ENCODE results near the gene NOL12. TPM values are rescaled to one million over a fixed set of nuclear protein-coding genes. Genes with fewer than 3 reads are reported as not detected.
A peak's percentile ranks its signal among the peaks of the same experiment; 100 is the strongest.
"Not testable (repeated sequence)": the region's sequence is repeated elsewhere in the genome, so short reads cannot be mapped to it uniquely, and the experiment has no call there.

NOL12 gene
- polyA plus RNA-seq, 3 donors from 2014 or later = 34.6 to 59.3 (median 42.3) TPM

- peaks cover 0 to under 1% (median under 1%) of the 10 kb centered on the region in 3 donors for H3K27me3 Mint-ChIP-seq (ENCODE audit: low read depth in 3 of 3)
- H3K27ac Mint-ChIP-seq = no peak overlapping the region
- peaks cover 0 to 6% of the 10 kb centered on the region in 2 donors for H3K4me1 Mint-ChIP-seq
- no peak overlapping the region for H3K4me3 Mint-ChIP-seq
- no peaks in the 10 kb centered on the region for H3K9me3 Mint-ChIP-seq
- DNase-seq = no peak
- peaks cover 0 to 23% (median 7%) of the 10 kb centered on the region in 3 donors for H3K36me3 Mint-ChIP-seq
Measured at GRCh38 chr22:37650463-37651136, 35.5 kb upstream of the NOL12 start.

- Mint-ChIP-seq H3K9me3 (no peaks in the 10 kb centered on the region), H3K4me3 (no peak overlapping the region), H3K4me1 (peaks cover 16 to 21% of the 10 kb centered on the region in 2 donors), H3K27ac (peak overlapping the region in 2 of 6 donors; percentile 65 to 78), H3K27me3 (ENCODE audit: low read depth in 3 of 3) (peaks cover 3 to 6% (median 6%) of the 10 kb centered on the region in 3 donors), H3K36me3 (peaks cover 0 to 10% (median 3%) of the 10 kb centered on the region in 3 donors)
- DNase-seq = no peak
Measured at GRCh38 chr22:37654563-37655251, 31.4 kb upstream of the NOL12 start.

DNA sequence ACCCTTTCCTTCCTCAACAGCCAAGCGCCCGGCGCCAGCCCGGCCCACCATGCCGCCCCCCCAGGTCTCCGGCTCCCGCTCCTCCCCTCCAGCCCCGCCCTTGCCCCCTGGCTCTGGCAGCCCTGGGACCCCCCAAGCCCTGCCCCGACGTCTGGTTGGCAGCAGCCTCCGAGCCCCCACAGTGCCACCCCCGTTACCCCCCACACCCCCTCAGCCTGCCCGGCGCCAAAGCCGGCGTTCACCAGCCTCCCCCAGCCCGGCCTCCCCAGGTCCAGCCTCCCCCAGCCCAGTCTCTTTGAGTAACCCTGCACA lies 30.9 kb upstream of the NOL12 start:
- Mint-ChIP-seq H3K9me3 (no peaks in the 10 kb centered on the region), H3K4me1 (peaks cover 21 to 26% of the 10 kb centered on the region in 2 donors), H3K4me3 (no peak overlapping the region), H3K27ac (no peak overlapping the region), H3K27me3 (ENCODE audit: low read depth in 3 of 3) (peaks cover 3 to 6% (median 6%) of the 10 kb centered on the region in 3 donors), H3K36me3 (peaks cover 0 to 7% (median 3%) of the 10 kb centered on the region in 3 donors)
- DNase-seq = no peak

- not testable (repeated sequence) for H3K27me3 Mint-ChIP-seq (ENCODE audit: low read depth in 3 of 3); H3K4me3 Mint-ChIP-seq; H3K36me3 Mint-ChIP-seq; H3K9me3 Mint-ChIP-seq; DNase-seq
- H3K27ac Mint-ChIP-seq = peak overlapping the region in 4 of 6 donors; percentile 67 to 81 (median 72)
- peaks cover 35 to 39% of the 10 kb centered on the region in 2 donors for H3K4me1 Mint-ChIP-seq
Measured at GRCh38 chr22:37656583-37656982, 29.6 kb upstream of the NOL12 start.

DNA sequence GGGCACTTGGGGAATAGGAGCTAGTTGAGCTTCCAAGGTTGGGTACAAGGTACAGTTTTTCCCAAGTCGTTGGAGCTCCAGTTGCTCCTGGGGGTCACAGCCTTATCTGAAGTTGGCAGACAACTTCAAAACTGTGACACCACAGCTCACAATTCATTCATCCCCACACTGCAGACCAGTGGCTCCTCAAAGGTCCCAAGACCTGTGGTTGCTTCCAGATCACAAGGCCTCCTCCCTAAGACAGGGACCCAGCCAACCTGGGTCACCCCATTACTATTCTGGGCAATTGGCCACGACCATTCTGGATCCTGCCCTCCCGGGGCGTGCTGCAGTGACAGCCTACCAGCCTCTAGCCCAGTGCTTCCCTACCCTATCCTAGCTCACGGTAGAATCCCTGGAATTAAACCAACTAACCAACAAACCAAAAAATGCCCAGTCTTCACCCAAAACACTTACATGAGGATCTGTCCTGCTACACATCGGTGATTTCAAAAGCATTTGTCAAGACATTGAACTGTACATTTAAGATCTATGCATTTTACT lies 28.5 kb upstream of the NOL12 start:
- peak overlapping the region; percentile 86 to 97 (median 94) for H3K27ac Mint-ChIP-seq
- peak overlapping the region; percentile 84 to 91 (median 89) for H3K4me3 Mint-ChIP-seq
- peaks cover 41 to 44% of the 10 kb centered on the region in 2 donors for H3K4me1 Mint-ChIP-seq
- no peaks in the 10 kb centered on the region for H3K9me3 Mint-ChIP-seq
- no peak for DNase-seq
- H3K36me3 Mint-ChIP-seq = peaks cover 0 to 3% (median 3%) of the 10 kb centered on the region in 3 donors
- H3K27me3 Mint-ChIP-seq (ENCODE audit: low read depth in 3 of 3) = peaks cover 3 to 6% (median 6%) of the 10 kb centered on the region in 3 donors

- peaks cover 3 to 7% (median 6%) of the 10 kb centered on the region in 3 donors for H3K27me3 Mint-ChIP-seq (ENCODE audit: low read depth in 3 of 3)
- H3K36me3 Mint-ChIP-seq = peaks cover 0 to 3% (median 3%) of the 10 kb centered on the region in 3 donors
Measured at GRCh38 chr22:37658133-37659065, 27.7 kb upstream of the NOL12 start, which contains the start of gene PDXP. PDXP (plus strand) TSS chr22:37658723; CDS start chr22:37658783, 60 bp downstream.

DNA sequence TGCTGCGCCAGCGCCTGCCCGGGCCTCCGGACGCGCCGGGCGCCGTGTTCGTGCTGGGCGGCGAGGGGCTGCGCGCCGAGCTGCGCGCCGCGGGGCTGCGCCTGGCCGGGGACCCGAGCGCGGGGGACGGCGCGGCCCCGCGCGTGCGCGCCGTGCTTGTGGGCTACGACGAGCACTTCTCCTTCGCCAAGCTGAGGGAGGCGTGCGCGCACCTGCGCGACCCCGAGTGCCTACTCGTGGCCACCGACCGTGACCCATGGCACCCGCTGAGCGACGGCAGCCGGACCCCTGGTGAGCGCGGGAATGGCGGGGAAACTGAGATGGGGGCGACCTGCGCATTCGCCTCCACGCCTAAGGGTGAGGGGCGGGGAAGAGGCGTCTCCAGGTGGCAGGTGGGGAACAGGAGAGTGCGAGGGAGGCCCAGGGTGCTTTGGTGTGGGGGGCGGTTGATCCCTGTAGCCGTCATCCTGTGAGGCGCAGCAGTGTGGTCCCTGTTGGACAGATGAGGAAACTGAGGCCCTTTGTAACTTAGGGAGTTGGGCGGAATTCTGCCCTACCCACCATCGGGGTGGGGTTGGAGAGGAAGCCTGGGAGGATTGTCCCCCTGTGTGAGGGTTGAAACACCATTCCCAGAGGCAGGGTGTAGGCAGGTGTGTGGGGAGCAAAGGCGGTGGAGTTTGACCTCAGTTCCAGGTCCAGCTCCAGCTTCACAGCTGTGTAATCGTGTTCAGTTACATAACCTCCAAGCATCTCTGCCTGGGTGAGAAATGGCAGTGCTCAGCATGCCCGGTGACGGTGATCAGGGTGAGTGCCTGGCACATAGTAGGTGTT lies 26.9 kb upstream of the NOL12 start:
- no peak for DNase-seq
- H3K9me3 Mint-ChIP-seq = no peaks in the 10 kb centered on the region
- peaks cover 3 to 8% (median 6%) of the 10 kb centered on the region in 3 donors for H3K27me3 Mint-ChIP-seq (ENCODE audit: low read depth in 3 of 3)
- H3K27ac Mint-ChIP-seq = peak overlapping the region in 4 of 6 donors; percentile 27 to 69 (median 46)
- H3K36me3 Mint-ChIP-seq = no peaks in the 10 kb centered on the region
- peaks cover 41 to 42% of the 10 kb centered on the region in 2 donors for H3K4me1 Mint-ChIP-seq
- H3K4me3 Mint-ChIP-seq = peak overlapping the region; percentile 73 to 85 (median 79)

More at GRCh38 chr22:37658133-37659065, 27.7 kb upstream of the NOL12 start, which contains the start of gene PDXP:
- Mint-ChIP-seq H3K4me3 (peak within 1 kb of the TSS; percentile 84 to 91 (median 89)), H3K9me3 (no peaks in the 10 kb centered on the region), H3K4me1 (peaks cover 41 to 42% of the 10 kb centered on the region in 2 donors), H3K27ac (peak within 1 kb of the TSS; percentile 86 to 97 (median 94))
- DNase-seq = peak; percentile 99

DNA sequence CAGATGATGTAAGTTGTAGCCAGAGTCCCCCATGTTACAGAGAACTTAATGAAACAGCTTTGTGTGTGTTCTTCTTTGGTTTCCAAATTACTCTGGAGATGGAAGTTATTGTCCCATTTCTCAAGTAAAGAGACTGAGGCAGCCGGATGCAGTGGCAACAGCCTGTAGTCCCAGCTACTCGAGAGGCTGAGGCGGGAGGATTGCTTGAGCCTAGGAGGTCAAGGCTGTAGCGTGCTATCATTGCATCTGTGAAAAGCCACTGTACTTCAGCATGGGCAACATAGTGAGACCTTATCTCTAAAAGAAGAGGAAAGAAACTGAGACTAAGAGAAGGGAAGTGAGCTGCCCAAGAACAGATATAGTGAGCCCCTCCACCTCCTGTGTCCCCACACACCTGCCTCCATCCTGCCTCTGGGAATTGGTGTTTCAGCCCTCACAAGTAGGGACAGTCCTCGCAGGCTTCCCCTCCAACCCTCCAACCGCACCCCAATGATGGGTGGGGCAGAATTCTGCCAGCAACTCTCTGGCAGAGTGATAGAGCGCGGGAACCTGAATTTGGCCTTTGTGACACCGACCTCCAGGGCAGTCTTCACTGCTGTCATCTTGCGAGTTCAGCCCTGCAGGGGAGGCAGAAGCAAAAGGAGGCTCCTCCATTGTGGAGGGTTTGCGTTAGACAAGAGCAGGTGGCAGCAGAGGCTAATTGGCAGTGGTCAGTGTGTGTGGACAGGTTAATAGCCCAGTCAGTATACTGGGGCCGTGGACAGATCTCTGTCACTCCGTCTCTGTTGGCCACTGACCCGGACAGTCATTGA lies 26.0 kb upstream of the NOL12 start:
- peak overlapping the region in 4 of 6 donors; percentile 53 to 78 (median 67) for H3K27ac Mint-ChIP-seq

DNA sequence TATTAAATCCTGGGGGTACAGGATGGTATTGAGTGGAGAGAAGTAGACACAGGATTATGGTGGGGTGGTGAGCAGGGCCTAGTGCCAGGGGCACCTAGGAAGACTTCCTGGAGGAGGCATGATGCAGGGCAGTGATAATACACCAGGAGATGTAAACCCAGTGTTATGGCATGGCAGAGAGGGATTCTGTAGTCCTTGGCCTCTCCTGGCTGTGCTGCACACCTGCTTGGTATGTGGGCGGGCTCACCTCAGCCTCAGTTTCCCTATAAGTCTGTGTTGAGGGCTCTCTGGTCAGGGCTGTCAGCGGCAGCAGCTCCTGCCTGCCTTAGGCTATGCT lies 25.5 kb upstream of the NOL12 start:
- peak overlapping the region in 4 of 5 donors; percentile 73 to 85 (median 78) for H3K4me3 Mint-ChIP-seq
- DNase-seq = no peak
- H3K27me3 Mint-ChIP-seq (ENCODE audit: low read depth in 3 of 3) = peaks cover 3 to 7% (median 6%) of the 10 kb centered on the region in 3 donors
- H3K9me3 Mint-ChIP-seq = no peaks in the 10 kb centered on the region
- no peaks in the 10 kb centered on the region for H3K36me3 Mint-ChIP-seq
- H3K4me1 Mint-ChIP-seq = peaks cover 42 to 44% of the 10 kb centered on the region in 2 donors
- peak overlapping the region in 4 of 6 donors; percentile 53 to 78 (median 63) for H3K27ac Mint-ChIP-seq

More for the DNA sequence above, 26.0 kb upstream of the NOL12 start:
- Mint-ChIP-seq H3K4me3 (peak overlapping the region; percentile 73 to 85 (median 79)), H3K9me3 (no peaks in the 10 kb centered on the region), H3K27me3 (ENCODE audit: low read depth in 3 of 3) (peaks cover 3 to 8% (median 6%) of the 10 kb centered on the region in 3 donors), H3K4me1 (peaks cover 41 to 43% of the 10 kb centered on the region in 2 donors), H3K36me3 (no peaks in the 10 kb centered on the region)
- DNase-seq = no peak

DNA sequence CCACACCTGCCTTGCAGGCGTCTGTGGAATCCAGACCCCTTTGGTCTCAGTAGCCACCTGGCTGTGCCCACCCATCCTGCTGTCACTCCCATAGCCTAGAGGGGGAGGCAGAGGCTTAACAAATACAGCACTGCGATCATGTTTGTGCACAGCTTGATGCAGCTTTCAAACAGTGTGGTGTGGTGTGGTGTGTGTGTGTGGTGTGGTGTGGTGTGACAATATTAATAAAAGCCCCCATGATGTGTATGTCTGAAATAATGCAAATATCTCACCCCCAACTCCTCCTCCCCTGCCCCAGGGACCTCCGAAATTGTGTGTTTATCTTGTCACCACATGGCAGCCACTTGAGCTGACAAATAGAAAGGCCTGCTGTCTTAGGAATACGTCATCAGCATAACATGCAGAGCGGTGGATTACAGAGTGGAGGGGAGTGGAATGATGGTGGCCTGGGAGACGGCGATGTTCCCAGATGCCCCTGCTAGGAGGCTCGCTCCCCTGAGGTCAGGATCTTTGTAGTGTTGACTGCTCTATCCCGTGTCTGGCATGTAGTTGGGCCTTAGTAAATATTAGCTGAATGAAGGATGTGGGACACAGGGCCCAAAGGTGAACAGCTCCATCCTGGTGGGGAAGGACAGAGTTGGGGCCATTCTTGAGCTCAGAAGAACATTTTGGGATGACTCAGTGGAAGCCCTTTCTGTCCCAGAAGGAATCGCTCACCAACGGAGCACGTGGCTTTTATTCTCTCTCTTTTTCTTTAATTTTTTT lies 24.8 kb upstream of the NOL12 start:
- H3K4me1 Mint-ChIP-seq = peaks cover 46 to 49% of the 10 kb centered on the region in 2 donors
- H3K9me3 Mint-ChIP-seq = no peaks in the 10 kb centered on the region
- peaks cover 3 to 6% (median 6%) of the 10 kb centered on the region in 3 donors for H3K27me3 Mint-ChIP-seq (ENCODE audit: low read depth in 3 of 3)
- peak overlapping the region in 2 of 6 donors; percentile 53 to 61 for H3K27ac Mint-ChIP-seq
- peak overlapping the region in 2 of 5 donors; percentile 27 to 85 for H3K4me3 Mint-ChIP-seq
- no peak for DNase-seq
- H3K36me3 Mint-ChIP-seq = no peaks in the 10 kb centered on the region

- Mint-ChIP-seq H3K4me1 (peaks cover 51 to 55% of the 10 kb centered on the region in 2 donors), H3K36me3 (no peaks in the 10 kb centered on the region), H3K4me3 (no peak overlapping the region), H3K27me3 (ENCODE audit: low read depth in 3 of 3) (peaks cover 3 to 9% (median 6%) of the 10 kb centered on the region in 3 donors), H3K27ac (peak overlapping the region in 3 of 6 donors; percentile 31 to 62 (median 40)), H3K9me3 (no peaks in the 10 kb centered on the region)
- DNase-seq = no peak
Measured at GRCh38 chr22:37662039-37662438, 24.1 kb upstream of the NOL12 start.
